GM21528 (cell line): ENCODE results near the gene ERICH6.

ENCODE experiments used
- ATAC-seq: cut with Tn5 transposase; IDR thresholded peaks from one replicate; pipeline ENCODE4 v1.9.1; 2021; ENCODE audit warnings: mild to moderate bottlenecking, moderate library complexity; ENCODE audit not compliant: unreplicated experiment, low FRiP score

ERICH6 gene

DNA sequence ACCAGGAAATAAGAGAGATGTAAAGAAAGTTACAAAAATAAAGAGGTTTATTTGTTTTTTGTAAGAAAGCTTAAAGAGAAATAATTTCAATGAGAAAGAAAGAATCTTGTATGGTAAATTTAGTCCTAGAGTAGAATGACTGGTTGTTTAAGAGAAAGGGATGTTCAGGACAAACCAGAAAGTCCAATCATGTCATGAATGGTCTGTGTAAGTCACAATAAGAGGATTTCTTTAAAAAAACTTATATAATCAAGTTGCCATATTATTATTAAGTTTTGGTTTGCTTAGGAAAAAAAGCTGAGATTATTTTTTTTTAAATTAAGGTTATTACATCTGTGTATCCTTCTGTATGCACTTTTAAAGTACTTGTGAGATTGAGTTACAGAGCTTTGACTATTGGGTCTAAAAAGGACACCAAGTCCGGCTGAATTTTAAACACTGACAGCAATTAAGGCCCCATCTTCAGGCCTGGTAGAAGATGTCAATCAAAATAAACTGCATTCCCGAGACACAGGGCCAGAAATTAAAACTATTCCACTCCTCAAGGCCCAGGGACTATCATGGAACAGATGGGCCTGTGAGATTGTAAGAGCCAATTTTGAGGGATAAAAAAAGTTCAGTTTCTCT is 12.2 kb downstream of the ERICH6 start:
- ATAC-seq = no peak

DNA sequence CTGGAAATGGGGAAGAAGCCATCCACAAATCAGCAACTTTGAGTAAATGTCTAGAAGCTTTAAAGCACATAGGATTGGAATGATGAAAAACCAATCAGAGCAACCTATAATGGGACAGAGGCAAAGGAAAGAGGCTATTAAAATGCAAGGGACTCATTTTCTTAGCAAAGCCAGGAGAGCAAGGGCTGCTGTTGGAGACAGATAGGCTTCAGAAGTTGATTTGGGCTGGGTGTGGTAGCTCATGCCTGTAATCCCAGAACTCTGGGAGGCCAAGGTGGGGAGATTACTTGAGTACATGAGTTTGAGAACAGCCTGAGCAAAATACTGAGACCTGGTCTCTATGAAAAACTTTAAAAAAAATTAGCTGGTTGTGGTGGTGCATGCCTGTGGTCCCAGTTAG is 16.1 kb downstream of the ERICH6 start:
- no peak for ATAC-seq

DNA sequence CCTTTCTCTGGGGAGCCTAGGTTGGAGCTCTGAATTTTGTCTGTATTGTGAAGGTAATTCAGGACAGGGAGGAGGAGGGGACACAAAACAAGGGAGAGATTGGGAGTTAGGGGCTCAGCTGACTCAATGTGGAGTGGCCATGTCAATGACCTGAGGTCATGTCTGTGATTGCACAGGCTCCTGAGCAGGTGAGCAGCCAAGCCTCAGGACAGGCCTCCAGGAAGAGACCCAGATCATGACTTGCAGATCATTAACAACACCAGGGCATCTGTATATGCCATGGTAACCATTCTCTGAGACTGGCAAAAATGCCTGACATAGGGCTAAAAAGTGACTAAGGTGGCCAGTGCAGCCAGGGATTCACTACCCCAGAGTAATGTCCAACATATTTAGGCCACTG is 20.9 kb downstream of the ERICH6 start:
- no peak for ATAC-seq

DNA sequence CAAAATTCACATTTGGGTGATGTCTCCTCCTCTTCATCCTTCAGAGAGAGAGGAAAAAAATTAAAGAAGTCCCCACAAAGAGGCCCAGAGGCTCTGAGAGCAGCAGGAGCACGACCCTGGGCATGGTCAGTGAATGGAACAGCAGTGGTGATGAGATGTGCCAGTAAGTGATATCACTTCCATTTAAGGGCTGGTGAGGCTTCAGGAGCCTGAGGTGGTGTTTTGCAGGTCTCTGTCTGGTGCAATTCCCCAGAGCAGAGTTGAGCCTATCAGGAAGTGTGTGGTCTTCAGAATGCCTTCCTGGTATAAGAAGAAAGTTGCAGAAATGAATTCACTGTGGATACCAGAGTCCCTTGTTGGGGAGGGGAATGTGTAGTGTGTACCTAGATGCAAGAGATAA is 21.4 kb downstream of the ERICH6 start:
- ATAC-seq = no peak

DNA sequence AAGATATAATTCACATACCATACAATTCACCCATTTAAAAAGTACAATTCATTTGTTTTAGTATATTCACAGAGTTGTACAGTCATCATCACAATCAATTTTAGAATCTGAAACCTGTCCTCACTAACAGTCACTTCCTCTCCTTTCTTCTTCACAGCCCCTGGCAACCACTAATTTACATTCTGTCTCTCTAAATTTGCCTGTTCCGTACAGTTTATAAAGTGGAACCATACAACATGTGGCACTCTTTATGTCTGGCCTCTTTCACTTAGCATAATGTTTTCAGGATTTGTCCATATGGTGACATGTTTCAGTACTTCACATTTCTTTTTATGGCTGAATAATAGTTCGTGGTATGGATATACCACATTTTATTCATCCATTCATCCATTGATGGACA is 22.7 kb downstream of the ERICH6 start:
- peak; percentile 96 for ATAC-seq

DNA sequence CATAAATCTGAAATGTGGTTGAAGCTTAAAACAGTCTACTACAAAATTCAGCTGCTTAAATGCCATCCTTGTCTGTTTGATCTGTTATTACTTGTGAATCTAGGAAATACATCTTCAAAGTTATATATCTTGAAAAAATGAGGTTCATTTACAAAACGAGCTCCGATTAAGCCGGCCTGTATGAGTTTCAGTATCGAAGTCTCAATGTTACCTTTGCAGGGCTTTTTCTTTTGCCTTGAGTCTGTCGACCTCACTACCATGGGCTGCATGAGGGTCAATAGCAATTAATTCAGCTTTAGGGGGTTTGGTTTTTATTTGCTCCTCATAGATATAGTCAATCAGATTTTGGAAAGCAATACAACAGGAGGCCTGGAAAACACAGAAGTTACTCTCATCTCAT is 23.2 kb downstream of the ERICH6 start:
- ATAC-seq = peak; percentile 27

DNA sequence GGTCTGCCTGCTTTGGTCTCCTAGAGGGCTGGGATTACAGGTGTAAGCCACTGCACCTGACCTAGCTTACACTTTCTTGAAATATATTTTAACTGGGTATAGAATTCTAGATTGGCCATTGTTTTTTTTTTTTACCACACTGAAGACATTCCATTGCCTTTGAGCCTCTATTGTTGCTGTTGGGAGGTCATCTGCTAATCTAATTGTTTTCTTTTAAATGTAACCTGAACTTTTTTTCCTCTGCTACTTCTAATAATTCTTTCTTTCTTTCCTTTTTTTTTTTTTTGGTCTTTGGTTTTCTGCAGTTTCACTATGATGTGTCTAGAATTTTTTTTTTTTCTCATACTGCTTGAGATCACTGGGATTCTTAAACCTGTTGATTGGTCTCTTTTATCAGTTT is 28.1 kb downstream of the ERICH6 start:
- ATAC-seq = no peak

DNA sequence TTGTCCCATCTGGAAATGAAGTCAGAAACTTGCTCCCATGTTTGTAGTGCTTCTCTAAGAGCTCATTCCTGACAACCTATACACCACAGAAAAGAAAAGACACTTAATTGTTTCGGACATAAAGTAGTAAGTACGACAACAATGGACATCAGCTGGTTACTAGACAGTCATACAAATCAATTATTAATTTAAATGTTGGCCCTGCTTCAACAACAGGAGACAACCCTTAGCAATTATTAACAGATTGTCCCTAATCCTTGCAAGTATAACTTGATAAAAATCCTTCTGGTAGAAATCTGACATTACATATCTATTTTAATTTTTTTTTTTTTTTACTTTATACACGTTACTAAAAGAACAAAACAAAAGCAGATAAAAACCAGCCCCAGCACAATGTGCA is 29.8 kb downstream of the ERICH6 start:
- no peak for ATAC-seq

DNA sequence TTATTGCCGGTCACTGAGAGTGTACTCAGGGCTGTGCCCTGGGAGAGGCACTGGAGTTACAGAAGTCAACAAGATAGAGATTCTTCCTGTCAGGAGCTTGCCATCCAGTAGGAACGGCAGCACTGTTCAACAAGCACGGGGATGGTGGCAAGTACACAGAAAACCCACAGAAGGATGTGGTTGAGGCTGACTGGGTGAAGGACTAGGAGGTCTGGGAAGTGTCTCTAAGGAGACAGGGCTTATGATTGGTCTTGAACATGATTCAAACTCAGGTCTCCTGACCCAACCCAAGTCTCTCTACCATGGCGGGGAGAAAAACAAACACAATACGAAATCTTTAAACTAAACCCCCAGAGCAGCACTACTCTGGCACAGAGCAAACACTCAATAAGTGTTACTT is 37.6 kb downstream of the ERICH6 start:
- no peak for ATAC-seq

DNA sequence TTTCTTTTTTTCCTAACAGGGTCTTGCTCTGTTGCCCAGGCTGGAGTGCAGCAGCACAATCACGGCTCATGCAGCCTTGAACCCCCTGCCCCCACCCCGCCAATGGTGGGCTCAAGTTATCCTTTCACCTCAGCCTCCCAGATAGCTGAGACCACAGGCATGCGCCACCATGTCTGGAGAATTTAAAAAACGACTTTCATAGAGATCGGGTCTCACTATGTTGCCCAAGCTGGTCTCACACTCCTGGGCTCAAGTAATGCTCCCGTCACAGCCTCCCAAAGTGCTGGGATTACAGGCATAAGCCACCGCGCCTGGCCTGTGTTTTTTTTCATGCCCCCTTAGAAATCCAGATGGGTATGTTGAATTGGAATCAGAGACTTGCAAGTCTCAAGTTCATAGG is 40.3 kb downstream of the ERICH6 start:
- ATAC-seq = no peak

DNA sequence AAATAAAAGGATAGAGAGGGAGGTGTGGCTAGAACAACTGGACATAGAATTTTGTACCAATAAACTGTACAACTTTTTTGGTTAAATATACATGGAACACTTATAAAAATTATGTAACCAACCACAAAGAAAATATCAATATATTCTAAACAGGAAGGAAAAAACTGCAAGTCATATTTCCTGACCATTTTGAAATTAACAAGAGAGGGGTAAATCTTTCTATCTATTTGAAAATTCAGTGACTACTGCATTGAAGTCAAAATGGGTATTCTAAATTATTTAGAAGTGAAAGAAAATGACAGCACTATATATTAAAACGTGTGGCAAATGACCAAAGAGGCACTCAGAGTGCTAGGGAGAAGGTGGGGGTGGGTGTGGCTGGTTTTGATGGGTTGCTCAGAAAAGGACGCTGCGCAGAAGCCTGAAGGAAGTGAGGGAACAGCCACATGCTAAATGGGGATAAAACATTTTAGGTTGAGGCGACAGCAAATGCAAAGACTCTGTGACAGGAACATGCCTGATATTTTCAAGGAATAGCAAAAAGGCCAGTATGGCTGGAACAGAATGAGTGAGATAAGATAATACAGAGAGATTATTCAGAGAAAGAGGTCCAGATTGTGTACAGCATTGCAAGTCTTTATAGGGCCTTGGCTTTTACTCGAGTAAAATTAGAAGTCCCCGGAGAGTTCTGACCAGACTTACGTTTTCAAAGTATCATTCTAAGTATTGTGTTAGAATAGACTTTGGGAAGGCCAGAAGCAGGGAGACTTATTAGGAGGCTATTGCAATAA is 41.1 kb downstream of the ERICH6 start:
- no peak for ATAC-seq

DNA sequence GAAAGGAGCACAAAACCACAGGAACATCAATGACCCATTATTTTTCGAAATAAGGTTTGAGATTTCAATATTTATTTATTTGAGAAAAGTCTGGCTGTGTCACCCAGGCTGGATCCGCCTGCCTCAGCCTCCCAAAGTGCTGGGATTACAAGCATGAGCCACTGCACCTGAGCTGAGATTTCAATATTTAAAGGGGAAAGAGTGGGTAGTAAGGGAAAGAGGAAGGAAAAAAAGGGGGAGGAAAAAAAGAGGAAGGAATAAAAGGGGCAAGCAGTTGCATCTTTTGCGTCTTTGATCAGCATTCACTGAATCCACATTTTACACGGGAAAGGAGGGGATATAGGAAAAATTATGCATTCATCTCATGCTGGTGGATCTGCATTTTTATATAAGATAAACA is 47.4 kb downstream of the ERICH6 start:
- ATAC-seq = no peak

DNA sequence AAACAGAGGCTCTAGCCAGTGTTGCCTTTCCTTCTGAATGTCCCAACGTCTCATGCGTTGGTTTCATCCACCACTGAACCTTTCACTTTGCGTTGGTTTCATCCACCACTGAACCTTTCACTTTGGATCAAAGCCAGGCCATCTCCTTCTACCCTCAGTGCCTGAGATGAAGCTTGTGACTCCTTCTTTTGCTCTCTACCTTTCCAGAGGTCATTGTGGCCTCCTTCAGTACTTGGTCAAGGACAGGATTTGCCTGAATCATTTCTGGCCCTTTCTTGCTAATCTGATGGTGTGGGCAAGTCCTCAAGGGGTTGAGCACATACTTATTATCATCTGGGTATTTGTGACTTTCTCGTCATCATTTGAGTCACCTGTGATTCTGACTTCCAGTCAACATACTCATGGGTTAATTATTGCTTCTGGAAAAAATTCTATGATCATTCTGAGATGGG is 50.6 kb downstream of the ERICH6 start:
- ATAC-seq = no peak

DNA sequence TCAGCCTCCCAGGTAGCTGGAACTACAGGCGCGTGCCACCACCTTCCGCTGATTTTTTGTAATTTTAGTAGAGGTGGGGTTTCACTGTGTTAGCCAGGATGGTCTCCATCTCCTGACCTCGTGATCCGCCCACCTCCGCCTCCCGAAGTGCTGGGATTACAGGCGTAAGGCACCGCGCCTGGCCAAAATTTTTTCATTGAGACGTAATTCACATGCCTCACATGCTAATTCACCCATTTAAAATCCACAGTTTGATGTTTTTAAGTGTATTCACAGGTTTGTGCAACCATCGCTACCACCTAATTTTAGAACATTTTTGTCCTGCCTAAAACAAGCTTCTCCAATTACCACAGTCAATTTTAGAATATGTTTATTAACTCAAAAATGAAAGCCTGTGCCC is 63.5 kb downstream of the ERICH6 start:
- no peak for ATAC-seq

DNA sequence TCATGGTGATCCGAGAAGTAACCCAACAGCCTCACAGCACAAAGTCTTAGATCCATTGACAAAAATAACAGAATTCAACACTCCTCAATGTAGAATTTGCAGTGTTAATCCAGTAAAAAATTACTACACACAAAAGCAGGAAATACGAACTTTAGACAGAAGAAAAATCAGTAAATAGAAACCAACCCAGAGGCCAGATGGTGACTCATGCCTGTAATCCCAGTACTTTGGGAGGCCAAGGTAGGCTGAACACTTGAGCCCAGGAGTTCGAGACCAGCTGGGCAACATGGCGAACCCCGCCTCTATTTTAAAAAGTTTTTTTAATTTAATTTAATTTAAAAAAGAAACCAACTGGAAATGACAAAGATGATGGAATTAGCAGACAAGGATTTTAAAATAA is 64.5 kb downstream of the ERICH6 start:
- no peak for ATAC-seq

DNA sequence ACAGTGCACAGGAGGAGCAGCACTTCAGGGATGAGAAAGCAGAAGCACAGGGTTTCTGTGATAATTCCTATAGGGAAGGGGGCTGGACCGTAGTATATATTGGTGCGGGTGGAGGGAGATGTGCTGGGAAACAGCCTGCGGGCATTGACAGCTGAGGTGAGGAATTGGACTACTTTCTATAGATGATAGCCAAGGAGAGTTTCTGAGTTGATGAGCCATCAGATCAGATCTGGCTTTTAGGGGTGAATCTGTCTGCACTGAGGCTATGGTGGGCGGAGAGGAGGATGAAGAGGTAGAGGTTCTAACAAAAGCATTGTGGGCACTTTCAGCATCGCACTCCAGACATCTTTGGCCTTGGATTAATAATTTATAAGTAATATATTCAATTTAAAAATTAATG is 67.5 kb downstream of the ERICH6 start:
- ATAC-seq = no peak

DNA sequence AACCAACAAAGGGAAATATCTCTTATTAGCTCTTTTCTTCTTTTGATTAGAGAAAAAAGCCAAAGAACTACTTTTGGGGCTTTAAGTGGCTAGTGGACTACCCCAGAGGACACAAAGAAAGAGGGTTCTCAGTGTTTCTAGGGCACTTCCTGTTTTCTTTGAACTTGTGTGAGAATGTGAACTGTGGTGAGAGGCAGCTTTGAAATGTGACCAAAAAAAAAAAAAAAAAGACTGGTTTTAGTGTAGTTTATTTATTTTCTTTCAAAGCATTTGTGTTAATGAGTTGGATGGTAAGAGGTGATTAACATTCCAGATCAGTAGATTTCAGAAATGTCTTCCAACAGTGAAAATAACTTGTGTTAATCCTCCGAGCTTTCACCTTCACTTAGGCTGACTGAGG is 68.2 kb downstream of the ERICH6 start:
- ATAC-seq = no peak

DNA sequence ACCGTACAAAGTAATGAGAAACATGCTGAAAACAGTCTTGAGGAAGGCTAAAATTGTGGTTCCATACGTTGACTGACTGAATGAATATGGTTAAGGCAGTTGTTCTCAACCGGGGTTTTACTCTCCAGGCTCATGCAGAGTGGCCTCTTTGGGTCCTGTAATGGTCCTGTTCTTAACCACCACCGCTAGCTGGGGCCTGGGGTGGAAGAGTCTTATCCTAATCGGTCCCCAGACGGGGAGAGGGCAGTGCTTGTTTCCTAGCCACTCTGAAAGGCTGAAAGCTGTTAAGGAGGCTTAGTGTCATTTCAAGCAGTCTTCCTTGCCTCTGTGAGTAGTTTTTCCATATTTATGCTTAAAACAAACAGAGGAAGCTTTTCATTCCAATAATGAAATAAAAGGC is 68.6 kb downstream of the ERICH6 start:
- ATAC-seq = no peak

DNA sequence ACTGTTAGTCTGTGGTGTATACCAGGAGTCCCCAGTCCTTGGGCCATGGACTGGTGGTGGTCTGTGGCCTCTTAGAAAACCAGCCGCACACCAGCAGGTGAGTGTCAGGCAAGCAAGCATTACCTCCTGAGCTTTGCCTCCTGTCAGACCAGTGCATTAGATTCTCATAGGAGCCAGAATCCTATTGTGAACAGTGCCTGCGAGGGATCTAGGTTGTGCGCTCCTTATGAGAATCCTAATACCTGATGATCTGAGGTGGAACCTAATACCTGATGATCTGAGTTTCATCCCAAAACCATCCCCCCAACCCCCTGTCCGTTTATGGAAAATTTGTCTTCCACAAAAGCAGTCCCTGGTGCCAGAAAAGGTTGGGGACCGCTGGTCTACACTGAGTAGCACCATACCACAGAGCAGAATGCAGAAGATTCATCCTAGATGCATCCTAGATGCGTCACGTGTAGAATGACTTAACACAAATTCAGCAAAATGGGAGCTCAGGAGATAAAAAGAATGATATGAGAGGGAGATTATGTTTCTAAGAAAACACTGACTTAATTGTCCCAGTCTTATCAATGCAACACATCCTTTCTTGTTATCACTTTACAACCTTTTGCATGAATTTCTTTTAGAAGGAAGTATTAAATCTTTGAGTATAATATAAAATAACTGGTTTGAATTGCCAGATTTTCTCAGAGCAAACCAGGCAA is 72.1 kb downstream of the ERICH6 start:
- no peak for ATAC-seq

DNA sequence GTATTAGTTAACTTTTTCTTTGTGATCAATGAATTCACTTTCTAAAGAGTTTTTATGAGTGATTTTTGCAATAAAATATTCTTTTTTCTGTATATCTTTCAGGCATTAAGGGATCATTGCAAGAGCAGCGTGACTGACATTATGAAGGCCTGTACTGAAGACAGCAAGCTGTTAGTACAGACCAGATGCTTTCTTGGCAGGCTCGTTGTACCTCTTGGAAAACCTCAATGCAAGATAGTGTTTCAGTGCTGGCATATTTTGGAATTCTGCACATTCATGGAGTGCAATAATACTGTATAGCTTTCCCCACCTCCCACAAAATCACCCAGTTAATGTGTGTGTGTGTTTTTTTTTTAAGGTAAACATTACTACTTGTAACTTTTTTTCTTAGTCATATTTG is 76.2 kb downstream of the ERICH6 start:
- ATAC-seq = no peak

DNA sequence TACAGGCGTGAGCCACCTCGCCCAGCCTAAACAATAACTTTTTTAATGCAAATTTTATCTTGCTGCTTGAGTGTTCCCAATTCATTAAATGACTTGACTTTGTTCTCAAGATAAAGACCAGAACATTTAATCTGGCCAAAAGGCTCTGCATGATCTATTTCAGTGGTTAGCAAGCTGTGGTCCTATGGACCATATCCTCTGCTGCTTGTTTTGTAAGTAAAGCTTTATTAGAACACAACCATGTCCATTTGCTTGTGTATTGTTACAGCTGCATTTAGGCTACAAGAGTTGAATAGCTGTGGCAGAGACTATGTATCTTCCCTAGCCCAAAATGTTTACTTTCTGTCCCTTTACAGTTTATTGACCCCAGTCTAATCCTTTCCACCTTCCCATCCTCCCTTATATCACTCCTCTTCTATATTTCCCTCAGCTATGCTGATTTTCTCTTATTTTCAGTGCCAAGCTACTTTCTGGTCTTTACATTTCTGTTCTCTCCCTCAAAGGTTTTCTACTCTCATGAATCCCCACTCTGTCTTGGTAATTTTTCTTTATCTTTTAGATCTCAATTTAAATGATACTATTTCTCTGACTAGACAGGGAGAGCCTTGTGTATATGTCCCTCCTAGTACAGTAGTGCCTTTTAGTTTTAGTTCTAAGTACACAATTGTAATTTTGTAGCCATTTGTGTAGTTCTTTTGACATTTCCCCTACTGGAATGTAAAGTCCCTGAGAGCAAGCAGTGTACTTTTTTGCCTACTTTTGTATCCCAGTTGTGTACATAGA is 77.4 kb downstream of the ERICH6 start:
- no peak for ATAC-seq
